Body of pancreas (tissue), 4 donors: Measurements from ENCODE around the gene SLC5A10.

Source experiments
- POLR2A ChIP-seq, 3 donors: fragments of 450-650 bp; IDR thresholded peaks; one replicate each; pipeline ENCODE4 v1.6.1; 2016; ENCODE audit warnings: antibody characterized with exemption in 3 of 3, mild to moderate bottlenecking in 2 of 3
- TF ChIP-seq, protein P1 (sequence below), 7 experiments: fragments of 450-650 bp in 4 of 7; fragments of 200-600 bp in 3 of 7; sonication (generic) in 3 of 7; IDR thresholded peaks; one replicate each; pipeline ENCODE4 v1.5.1; 2016 to 2019; ENCODE audit warnings: antibody characterized with exemption in 7 of 7

DNA sequence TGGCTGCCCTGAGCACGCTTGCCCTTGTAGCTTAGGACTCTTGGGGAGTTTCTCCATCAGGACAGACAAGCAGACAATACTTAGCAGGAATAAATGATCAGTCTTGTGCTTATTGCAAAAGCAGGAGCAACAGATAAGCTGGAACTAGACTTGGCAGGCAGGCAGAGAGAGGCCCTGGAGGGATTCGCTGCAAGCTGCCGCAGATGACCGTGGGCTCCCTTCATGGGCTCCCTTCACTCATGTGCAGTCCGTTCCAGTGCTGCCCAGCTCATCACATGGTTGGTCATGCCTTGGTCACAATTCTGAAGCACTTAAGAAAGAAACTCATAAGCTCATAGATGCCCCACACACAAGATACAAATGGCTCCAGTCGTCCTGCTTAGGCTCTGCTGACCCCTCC is 2.4 kb upstream of the SLC5A10 start:
- TF ChIP-seq, protein P1, sequence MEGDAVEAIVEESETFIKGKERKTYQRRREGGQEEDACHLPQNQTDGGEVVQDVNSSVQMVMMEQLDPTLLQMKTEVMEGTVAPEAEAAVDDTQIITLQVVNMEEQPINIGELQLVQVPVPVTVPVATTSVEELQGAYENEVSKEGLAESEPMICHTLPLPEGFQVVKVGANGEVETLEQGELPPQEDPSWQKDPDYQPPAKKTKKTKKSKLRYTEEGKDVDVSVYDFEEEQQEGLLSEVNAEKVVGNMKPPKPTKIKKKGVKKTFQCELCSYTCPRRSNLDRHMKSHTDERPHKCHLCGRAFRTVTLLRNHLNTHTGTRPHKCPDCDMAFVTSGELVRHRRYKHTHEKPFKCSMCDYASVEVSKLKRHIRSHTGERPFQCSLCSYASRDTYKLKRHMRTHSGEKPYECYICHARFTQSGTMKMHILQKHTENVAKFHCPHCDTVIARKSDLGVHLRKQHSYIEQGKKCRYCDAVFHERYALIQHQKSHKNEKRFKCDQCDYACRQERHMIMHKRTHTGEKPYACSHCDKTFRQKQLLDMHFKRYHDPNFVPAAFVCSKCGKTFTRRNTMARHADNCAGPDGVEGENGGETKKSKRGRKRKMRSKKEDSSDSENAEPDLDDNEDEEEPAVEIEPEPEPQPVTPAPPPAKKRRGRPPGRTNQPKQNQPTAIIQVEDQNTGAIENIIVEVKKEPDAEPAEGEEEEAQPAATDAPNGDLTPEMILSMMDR (IDR thresholded peaks at IDR 0.05), result no peak
- no peak for TF ChIP-seq POLR2A (IDR thresholded peaks at IDR 0.05)
